ELR (cell line): ENCODE results near the gene CD300A.

Experiments used
- DNase-seq: peaks from one replicate; pipeline ENCODE4 v3.0.0-alpha.2; 2015; ENCODE audit warnings: low read depth

Gene CD300A

DNA sequence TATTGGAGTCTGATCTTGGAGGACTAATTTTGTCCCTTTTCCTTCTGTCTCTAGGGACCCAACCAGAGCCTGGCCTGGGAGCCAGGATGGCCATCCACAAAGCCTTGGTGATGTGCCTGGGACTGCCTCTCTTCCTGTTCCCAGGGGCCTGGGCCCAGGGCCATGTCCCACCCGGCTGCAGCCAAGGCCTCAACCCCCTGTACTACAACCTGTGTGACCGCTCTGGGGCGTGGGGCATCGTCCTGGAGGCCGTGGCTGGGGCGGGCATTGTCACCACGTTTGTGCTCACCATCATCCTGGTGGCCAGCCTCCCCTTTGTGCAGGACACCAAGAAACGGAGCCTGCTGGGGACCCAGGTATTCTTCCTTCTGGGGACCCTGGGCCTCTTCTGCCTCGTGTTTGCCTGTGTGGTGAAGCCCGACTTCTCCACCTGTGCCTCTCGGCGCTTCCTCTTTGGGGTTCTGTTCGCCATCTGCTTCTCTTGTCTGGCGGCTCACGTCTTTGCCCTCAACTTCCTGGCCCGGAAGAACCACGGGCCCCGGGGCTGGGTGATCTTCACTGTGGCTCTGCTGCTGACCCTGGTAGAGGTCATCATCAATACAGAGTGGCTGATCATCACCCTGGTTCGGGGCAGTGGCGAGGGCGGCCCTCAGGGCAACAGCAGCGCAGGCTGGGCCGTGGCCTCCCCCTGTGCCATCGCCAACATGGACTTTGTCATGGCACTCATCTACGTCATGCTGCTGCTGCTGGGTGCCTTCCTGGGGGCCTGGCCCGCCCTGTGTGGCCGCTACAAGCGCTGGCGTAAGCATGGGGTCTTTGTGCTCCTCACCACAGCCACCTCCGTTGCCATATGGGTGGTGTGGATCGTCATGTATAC is 26.5 kb upstream of the CD300A start:
- DNase-seq: no peak

DNA sequence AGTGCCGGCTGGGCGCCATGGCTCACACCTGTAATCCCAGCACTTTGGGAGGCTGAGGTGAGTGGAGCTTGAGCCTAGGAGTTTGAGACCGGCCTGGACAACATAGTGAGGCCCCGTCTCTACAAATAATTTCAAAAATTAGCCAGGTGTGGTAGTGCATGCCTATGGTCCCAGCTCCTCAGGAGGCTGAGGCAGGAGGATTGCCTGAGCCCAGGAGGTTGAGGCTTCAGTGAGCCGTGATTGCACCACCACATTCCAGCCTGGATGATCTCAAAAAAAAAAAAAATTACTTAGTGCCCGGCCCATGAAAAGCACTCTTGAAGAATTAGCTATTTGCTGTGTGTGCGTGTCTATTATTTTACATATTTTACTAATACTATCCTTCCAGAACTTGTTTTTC is 24.9 kb upstream of the CD300A start:
- no peak for DNase-seq

DNA sequence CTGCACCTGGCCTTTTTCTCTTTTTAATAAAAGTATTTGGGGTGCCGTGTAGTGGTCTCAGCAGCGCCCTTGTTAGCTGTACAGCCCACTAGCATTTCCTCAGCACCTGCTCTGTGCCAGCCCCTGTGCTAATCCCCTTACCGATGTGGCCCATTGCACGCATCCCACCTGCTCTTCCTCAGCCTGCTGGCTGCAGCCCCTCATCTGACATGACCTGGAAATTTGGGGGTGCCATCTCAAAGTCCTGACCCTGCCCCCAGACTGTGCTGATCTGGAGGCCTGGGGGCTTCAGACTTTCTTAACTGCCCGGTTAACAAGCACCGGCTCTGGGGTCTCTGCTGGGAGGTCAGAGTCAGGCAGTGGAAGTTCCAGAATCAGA is 24.2 kb upstream of the CD300A start:
- DNase-seq: no peak

DNA sequence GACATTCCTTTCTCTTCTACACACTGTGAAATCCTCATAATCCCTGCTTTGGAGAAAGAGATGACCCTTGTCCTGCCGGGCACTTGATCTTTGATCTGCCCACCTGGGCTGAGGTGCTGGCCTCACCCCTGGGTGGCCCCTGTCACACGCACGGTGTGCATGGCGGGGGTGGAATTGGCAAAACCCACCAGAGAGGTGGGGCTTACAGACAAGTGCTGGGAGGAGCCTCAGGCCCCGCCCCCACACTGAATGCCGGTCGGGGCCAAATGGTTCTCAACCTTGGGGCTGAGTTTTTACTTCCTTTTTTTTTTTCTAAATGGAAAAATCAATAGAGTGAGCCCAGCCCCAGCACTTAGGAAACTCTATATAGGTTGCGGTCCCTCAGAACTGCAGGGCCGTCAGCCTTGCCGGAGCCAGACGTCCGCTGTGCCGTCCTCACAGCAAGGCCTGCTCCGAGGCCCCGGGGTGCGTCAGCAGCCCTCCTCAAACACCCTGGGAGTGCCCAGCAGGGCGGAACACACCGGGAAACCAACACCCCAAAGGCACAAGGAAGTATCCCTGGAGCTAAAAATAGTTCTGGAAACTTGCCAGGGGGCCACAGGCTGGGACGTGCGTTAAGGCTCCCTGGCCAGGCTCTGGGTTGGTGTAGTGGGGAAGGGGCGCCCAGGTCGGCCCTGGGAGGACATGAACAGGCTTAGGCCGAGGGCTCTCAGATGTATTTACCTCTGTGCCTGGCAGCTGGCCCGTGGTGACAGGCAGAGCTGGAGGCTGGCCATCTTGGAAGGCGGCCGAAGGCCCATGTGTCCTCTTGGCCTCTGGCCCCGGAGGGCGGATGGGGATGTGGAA is 23.5 kb upstream of the CD300A start:
- no peak for DNase-seq

DNA sequence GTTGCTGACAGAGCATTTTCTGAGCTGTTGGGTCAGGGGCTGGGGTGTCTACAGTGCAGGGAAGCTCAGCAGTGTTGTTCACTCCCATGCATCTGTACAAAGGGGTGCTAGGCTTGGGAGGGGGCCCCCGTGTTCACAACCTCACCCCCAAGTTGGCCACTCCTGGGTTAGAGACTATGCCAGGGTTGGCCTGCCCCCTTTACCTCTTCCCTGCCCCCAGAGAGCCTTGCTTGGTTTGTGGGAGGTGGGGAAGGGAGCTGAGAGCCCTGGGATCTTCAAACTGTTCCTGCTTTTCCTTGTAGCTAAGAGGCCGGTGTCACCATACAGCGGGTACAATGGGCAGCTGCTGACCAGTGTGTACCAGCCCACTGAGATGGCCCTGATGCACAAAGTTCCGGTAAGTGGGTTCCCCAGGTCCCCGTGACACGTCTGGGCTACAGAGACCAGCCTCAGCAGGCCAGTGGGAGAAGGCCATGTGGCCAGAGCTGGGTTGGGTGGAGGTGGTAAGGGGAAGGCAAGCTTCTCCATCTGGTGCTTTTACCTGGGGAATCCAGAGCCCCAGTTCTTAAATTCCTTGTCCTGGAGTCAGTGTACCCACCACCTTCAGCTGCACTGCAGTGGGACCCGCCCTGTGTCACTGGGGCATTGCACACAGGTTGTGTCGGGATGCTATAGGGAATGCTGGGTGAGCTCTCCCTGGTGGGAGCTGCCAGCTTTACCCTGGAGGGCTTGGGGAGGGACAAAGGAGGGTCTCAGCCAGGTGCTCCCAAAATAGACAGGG is 22.7 kb upstream of the CD300A start:
- no peak for DNase-seq

DNA sequence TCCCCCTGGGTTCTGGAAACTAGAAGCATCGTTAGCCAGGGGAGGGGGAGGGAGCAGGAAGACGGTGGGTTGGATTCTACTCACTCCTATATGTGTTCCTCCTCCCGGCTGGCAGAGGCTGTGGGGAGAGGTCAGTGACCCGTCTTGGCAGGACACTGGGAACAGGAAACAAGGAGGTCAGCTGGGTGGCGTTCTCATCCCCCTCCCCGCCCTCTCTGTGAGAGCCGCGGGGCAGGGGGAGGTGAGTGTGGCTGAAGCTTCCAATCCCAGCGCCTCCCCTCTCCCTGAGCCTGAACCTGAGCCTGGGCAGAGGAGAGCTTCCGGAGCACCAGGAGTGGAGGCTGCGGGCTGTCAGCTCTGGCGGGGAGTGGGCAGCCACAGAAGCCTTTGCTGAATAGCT is 22.0 kb upstream of the CD300A start:
- no peak for DNase-seq

DNA sequence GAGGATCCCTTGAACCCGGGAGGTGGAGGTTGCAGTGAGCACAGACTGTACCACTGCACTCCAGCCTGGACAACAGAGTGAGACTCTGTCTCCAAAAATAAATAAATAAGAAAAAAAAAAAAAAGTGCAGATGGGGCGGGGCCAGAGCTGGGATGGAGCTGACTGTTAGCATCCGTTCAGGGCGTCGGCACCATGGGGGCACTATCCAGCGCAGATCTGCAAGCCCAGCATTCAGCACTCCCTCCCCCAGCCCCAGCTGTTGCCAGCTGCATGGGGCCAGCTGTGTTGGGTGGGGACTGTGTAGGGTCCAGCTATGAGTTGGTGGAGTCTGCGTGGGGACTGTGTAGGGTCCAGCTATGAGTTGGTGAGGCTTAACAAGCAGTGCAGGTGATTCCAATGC is 21.3 kb upstream of the CD300A start:
- DNase-seq: no peak

DNA sequence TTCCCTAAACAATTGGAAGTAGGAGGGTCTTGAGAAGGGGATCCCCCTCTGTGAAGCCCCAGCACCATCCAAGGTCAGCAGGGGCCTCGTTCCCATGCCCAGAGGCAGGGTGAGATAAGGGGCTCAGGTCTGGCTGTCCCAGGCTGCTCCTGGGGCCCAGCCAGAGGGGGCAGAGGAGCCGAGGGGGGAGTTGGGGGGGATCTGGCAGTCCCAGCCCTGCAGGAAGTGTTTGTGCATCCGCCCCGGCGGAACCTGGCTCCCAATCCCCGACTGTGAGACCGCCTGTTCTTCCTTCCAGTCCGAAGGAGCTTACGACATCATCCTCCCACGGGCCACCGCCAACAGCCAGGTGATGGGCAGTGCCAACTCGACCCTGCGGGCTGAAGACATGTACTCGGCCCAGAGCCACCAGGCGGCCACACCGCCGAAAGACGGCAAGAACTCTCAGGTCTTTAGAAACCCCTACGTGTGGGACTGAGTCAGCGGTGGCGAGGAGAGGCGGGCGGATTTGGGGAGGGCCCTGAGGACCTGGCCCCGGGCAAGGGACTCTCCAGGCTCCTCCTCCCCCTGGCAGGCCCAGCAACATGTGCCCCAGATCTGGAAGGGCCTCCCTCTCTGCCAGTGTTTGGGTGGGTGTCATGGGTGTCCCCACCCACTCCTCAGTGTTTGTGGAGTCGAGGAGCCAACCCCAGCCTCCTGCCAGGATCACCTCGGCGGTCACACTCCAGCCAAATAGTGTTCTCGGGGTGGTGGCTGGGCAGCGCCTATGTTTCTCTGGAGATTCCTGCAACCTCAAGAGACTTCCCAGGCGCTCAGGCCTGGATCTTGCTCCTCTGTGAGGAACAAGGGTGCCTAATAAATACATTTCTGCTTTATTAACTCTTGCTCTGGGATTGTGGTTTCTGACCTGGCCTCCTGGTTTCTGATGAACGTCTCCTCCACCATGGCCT is 19.6 kb upstream of the CD300A start:
- DNase-seq: no peak

DNA sequence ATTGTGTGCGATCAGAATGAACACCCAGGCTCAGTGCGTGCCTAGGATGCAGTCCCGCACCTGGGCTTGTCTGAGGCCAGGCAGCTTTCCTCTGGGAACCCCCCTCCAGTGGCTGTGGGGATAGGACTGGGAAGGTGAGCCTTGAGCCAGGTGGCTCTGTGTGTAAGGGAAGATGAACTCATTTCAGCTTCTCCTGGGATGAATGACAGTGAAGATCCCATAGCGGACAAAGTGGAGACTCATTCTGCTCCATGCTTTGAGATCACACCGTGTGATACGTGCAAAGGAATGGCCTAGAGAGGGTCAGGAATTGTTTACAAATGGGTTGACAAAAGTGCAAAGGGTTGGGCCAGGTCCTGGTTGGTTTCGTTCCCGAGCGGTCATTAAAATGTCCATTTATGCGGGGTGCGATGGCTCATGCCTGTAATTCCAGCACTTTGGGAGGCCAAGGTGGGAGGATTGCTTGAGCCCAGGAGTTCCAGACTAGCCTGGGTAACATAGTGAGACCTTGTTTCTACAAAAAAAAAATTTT is 18.7 kb upstream of the CD300A start:
- no peak for DNase-seq

DNA sequence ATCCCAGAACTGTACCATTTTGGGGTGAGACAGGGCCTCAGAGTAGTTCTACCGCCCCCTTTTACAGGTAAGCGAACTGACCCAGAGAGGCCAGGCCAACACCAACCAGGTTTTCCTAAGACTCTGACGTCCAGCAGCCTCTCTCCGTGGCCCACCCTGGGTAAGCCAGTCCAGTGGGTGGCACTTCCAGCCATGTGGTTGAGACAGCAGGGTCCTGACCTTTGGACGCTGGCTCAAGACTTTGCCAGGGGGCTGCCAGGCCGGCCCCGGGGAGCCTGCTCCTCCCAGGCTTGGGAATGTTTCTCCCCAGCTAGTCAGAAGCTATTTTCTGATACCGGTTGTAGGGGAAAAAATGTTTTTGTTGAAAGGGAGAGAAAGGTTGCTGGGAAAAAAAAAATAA is 17.7 kb upstream of the CD300A start:
- no peak for DNase-seq

DNA sequence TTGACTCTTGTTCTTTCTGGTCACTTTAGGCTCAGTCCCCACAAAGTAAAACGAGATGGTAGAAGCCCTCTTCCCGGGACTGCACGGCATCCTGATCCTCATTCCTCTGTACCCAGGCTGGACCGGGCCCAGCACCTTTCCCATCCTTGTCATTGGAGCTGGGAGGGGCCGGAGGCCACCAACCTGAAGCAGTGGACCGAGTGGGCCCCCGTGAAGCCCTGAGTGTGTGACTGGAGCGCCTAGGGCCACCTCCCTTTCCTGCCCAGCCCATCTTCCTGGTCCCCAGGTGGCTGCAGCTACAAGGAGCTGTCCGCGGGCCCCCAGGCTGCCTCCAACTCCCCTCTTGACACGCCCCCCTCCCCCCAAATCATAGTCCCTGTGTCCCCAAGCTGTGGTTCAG is 17.1 kb upstream of the CD300A start:
- DNase-seq: no peak

DNA sequence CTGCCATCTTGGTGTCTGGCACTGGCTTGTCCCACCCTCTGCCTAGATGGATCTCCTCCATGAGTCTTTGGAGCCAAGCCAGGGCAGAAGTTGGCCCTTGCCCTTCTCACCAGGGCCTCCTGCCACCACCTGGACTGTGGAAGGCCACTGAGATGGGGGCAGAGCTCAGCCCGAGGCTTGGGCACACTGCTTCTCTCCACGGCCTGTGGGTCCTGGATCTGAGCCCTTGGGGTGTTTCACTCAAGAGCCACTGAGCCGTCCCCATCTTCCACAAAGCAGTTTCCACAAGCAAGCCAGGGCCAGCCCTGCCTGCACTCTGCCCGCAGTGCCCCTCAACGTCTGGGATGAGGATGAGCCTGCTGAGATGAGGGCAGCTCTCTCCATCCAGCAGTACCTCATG is 16.7 kb upstream of the CD300A start:
- no peak for DNase-seq

DNA sequence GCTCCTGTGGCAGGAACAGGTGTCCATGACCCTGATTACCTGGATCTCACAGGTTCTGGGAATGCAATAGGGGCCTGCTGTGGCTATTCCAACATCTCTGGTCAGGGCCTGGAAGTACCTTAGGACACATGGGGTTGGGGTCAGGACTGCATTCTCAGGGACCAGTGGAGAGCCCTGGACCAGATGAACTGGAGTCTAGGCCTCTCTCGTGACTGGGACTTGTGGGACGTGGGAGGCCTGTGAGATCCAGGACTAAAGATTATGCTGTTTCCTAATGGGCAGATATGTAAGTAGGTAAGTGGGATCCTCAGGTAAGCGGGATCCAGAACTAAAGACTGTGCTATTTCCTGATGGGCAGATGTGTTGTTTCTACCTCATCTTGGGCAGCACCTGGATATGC is 16.2 kb upstream of the CD300A start:
- no peak for DNase-seq

DNA sequence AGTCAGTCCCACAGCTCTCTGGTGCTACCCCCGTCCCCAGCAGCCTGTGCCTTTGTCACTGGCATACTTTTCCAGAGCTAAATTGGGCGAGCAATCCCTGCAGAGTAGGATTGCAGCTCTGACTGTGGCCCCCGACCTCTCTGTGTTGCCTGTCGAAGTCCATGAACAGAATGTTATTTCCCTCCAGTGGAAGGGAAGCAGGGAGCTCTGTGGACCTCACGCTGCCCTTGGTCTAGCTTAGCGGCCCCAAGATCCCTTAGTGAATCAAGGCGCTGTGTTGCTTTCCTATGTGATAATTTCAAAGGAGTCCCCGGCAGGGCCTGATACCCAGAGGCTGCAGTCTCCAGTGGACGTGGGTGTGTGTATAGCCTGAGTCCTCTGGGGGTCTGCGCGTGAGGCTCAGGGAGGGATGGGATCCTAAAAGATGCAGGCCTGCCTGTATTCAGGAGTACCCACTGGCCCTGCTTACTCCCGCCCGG is 15.5 kb upstream of the CD300A start:
- DNase-seq: no peak

DNA sequence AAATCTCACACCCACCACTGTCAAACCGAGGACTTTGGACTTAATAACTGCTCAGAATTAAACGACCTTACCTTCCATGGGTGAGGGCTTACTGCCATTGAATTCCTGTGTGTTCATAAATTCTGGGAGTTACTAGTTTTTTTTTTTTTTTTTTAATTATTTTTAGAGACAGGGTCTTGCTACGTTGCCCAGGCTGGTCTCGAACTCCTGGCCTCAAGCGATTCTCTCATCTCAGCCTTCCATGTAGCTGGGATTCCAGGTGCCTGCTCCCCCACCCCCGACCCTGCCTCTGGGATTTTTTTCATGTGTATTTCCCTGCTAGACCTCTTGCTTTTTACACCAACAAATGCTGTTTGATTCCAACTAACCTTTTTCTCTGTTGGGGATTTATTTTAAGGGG is 14.9 kb upstream of the CD300A start:
- no peak for DNase-seq

DNA sequence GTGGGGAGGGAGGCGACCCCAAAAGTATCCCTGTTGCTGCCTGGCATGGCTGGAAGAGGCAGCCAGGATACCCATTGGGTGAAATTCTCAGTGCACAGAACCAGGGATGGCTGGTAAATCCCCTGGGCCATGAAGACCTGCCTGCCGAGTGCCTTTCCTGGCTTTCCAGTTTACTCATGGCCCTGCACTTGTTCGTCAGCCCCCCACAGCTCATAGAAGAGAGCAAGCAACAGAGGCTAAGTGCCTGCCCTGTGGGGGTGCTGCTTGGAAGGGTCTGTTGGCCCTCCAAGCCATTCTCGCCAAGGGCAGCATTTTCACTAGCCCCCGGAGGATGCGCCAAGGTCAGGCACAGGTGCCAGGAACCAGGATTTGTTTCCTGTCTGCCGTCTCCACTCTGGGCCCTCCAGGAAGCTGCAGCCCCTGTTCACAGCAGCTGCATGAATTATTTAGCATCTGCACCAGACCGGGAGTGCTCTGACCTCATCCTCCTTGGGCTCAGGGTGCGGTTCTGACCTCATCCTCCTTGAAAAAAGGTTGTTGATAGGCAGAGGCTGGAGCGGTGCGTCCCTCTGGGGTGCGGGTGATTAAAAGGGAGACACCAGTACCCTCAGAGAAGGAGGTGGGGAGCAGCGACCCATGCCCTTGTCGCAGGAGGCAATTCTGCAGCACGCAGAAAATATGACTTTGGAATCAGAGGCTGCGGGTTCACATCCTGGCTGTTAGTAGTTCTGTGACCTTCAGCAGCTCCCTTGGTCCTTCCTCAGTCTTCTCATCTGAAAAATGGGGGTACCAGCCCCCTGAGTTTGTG is 14.2 kb upstream of the CD300A start:
- DNase-seq: no peak

DNA sequence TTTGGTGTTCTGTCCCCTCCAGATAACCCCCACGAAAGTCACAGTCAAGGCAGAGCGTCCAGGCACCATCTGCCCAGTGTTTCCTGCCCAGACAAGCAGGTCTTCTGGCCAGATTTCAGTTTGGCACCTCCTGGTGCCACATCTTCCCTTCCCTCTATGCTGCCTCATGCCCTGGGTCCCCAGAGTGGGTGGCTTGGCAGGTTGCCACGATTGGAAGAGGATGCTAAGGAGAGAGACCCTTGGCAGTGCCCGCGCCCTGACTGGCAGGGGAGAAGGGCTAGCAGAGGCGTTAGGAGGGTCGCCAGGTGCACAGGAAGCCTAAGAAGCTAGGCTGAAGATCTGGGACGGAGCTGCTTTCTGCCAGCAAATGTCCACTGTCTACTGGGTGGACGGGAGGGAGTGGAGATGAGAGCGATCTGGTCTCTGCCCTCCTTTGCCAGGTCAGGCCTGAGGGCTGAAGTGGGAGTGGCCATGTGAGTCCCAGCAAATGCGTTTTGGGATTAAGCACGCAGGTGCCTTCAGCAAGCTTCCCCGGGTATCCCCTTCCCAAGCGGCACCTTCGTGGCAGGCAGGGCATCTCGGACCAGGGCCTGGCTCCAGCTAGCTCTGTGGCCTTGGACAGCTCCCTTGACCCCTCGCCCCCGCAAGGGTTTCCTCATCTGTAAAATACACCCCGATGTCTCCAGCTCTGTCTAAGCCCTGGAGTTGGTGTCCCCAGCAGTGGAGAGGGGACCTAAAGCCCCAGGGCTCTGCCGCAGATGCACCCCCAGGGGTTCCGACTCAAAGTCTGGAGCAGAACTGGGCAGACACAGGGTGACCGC is 13.4 kb upstream of the CD300A start:
- no peak for DNase-seq

DNA sequence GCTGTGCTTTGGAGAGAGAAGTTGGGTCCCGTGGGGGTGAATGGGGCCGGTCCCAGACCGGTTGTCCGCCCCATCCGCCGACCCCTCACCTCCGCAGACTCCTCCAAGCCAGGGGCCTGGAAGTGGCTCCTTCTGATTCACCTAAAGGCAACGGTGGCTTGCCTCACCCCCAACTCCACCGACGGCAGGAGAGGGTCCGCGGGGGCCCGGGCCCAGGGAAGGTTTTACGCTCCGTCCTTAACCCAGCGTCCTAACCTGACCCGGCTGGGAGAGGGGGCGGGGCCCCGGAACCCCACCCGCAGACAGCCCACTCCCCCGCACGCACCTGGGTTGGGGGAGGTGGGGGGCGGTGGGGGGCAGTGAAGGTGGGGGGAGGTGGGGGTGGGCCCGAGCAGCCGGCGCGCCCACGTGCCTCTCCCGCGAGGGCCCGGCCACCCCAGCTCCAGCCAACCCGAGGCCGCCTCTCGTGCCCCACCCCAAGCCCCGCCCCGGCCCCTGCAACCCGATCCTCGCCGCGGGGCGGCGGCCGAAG is 12.7 kb upstream of the CD300A start:
- DNase-seq: no peak
